Thyroid gland (tissue), 4 donors: Measurements from ENCODE around the gene EPB41L4A.

Source experiments
- CTCF ChIP-seq, 6 experiments: fragments of 200-600 bp in 3 of 6; fragments of 450-650 bp in 3 of 6; sonication (generic) in 3 of 6; IDR thresholded peaks; one replicate each; pipeline ENCODE4 v1.5.1; 2016 to 2019; ENCODE audit warnings: antibody characterized with exemption in 6 of 6, mild to moderate bottlenecking in 2 of 6, inconsistent platforms in 1 of 6, moderate library complexity in 1 of 6
- POLR2A ChIP-seq, 2 donors: fragments of 450-650 bp; IDR thresholded peaks; one replicate each; pipeline ENCODE4 v1.6.1; 2017; ENCODE audit warnings: antibody characterized with exemption in 2 of 2, mild to moderate bottlenecking in 2 of 2, moderate library complexity in 1 of 2

- TF ChIP-seq CTCF (IDR thresholded peaks at IDR 0.05) = no peak
- no peak for TF ChIP-seq POLR2A (IDR thresholded peaks at IDR 0.05)
Measured at GRCh38 chr5:112346411-112347044, 72.5 kb downstream of the EPB41L4A start.
